CMK (cell line): Measurements from ENCODE around the gene IQSEC1.

ENCODE experiments used
- DNase-seq: peaks from one replicate; pipeline ENCODE4 v3.0.0-alpha.2; 2010; ENCODE audit warnings: low read depth

Gene IQSEC1

GRCh38 chr3:13107661-13108060 is 34.4 kb upstream of the IQSEC1 start:
- DNase-seq, result no peak

GRCh38 chr3:13106308-13107001 is 33.2 kb upstream of the IQSEC1 start:
- DNase-seq, result no peak

GRCh38 chr3:13105896-13106250 is 32.6 kb upstream of the IQSEC1 start:
- DNase-seq, result no peak

GRCh38 chr3:13105181-13105895 is 32.1 kb upstream of the IQSEC1 start:
- no peak for DNase-seq

- DNase-seq, result no peak
Measured at GRCh38 chr3:13104511-13104910, 31.3 kb upstream of the IQSEC1 start.

- DNase-seq, result no peak
Measured at GRCh38 chr3:13103416-13104058, 30.3 kb upstream of the IQSEC1 start.

GRCh38 chr3:13102386-13103345 is 29.4 kb upstream of the IQSEC1 start:
- no peak for DNase-seq

- no peak for DNase-seq
Measured at GRCh38 chr3:13099707-13100106, 26.5 kb upstream of the IQSEC1 start.

GRCh38 chr3:13098192-13098988 is 25.2 kb upstream of the IQSEC1 start:
- DNase-seq, result no peak

GRCh38 chr3:13096356-13096755 is 23.1 kb upstream of the IQSEC1 start:
- no peak for DNase-seq

- DNase-seq, result no peak
Measured at GRCh38 chr3:13095408-13095937, 22.2 kb upstream of the IQSEC1 start.

GRCh38 chr3:13093687-13094086 is 20.5 kb upstream of the IQSEC1 start:
- no peak for DNase-seq

GRCh38 chr3:13092621-13093617 is 19.7 kb upstream of the IQSEC1 start:
- DNase-seq, result no peak

- peak; percentile 69 for DNase-seq
Measured at GRCh38 chr3:13091898-13092611, 18.8 kb upstream of the IQSEC1 start.

- no peak for DNase-seq
Measured at GRCh38 chr3:13088028-13089006, 15.1 kb upstream of the IQSEC1 start.

- DNase-seq, result no peak
Measured at GRCh38 chr3:13087320-13087990, 14.2 kb upstream of the IQSEC1 start.

- no peak for DNase-seq
Measured at GRCh38 chr3:13086531-13086981, 13.3 kb upstream of the IQSEC1 start.
